Neutrophil (primary cell): ENCODE results near the gene RPL28.
"Not testable (repeated sequence)": the region's sequence is repeated elsewhere in the genome, so short reads cannot be mapped to it uniquely, and the experiment has no call there.

Experiments
- H3K27ac ChIP-seq: fragments of 200-600 bp; sonication (generic); 2 replicates; pipeline ENCODE4 v1.5.1; 2016; ENCODE audit warnings: mild to moderate bottlenecking, moderate library complexity
- H3K27me3 ChIP-seq: fragments of 200-600 bp; sonication (generic); 2 replicates; pipeline ENCODE4 v1.6.0; 2016; ENCODE audit warnings: mild to moderate bottlenecking
- H3K36me3 ChIP-seq: fragments of 200-600 bp; sonication (generic); 2 replicates; pipeline ENCODE4 v1.5.1; 2017
- H3K4me1 ChIP-seq, 2 experiments: fragments of 200-600 bp in 1 of 2; sonication (generic) in 1 of 2; 1 replicate in 1 of 2; 2 replicates in 1 of 2; pipeline versions ENCODE4 v1.5.1 to v1.6.1; 2013 to 2016; ENCODE audit warnings: low read depth in 1 of 2, low read length in 1 of 2, mild to moderate bottlenecking in 1 of 2, moderate library complexity in 1 of 2; ENCODE audit not compliant: control insufficient read depth in 1 of 2, insufficient read depth in 1 of 2
- H3K4me3 ChIP-seq, 2 experiments: fragments of 200-600 bp in 1 of 2; sonication (generic) in 1 of 2; 1 replicate in 1 of 2; 2 replicates in 1 of 2; pipeline ENCODE4 v1.5.1; 2013 to 2016; ENCODE audit warnings: low read depth in 1 of 2, low read length in 1 of 2, mild to moderate bottlenecking in 1 of 2, moderate library complexity in 1 of 2
- H3K9me3 ChIP-seq: fragments of 200-600 bp; sonication (generic); 2 replicates; pipeline ENCODE4 v1.5.1; 2016
- TF ChIP-seq, protein P1 (sequence below): fragments of 200-600 bp; sonication (generic); IDR thresholded peaks from 2 replicates; pipeline ENCODE4 v1.5.1; 2016; ENCODE audit warnings: antibody characterized with exemption

The RPL28 gene

GRCh38 chr19:55443824-55444480, 58.2 kb downstream of the RPL28 start:
- H3K27me3 ChIP-seq = peaks cover 96% of the 10 kb centered on the region
- no peak overlapping the region for H3K27ac ChIP-seq
- TF ChIP-seq, protein P1, sequence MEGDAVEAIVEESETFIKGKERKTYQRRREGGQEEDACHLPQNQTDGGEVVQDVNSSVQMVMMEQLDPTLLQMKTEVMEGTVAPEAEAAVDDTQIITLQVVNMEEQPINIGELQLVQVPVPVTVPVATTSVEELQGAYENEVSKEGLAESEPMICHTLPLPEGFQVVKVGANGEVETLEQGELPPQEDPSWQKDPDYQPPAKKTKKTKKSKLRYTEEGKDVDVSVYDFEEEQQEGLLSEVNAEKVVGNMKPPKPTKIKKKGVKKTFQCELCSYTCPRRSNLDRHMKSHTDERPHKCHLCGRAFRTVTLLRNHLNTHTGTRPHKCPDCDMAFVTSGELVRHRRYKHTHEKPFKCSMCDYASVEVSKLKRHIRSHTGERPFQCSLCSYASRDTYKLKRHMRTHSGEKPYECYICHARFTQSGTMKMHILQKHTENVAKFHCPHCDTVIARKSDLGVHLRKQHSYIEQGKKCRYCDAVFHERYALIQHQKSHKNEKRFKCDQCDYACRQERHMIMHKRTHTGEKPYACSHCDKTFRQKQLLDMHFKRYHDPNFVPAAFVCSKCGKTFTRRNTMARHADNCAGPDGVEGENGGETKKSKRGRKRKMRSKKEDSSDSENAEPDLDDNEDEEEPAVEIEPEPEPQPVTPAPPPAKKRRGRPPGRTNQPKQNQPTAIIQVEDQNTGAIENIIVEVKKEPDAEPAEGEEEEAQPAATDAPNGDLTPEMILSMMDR = no peak
- no peaks in the 10 kb centered on the region for H3K4me1 ChIP-seq
- H3K9me3 ChIP-seq = no peaks in the 10 kb centered on the region
- H3K4me3 ChIP-seq = no peak overlapping the region
- H3K36me3 ChIP-seq = no peaks in the 10 kb centered on the region

- Histone ChIP-seq H3K4me1 (no peaks in the 10 kb centered on the region), H3K4me3 (no peak overlapping the region), H3K27me3 (peaks cover 96% of the 10 kb centered on the region), H3K9me3 (no peaks in the 10 kb centered on the region), H3K36me3 (no peaks in the 10 kb centered on the region), H3K27ac (no peak overlapping the region)
- TF ChIP-seq, protein P1 = no peak
Observed at GRCh38 chr19:55444646-55445045, 58.9 kb downstream of the RPL28 start.

DNA sequence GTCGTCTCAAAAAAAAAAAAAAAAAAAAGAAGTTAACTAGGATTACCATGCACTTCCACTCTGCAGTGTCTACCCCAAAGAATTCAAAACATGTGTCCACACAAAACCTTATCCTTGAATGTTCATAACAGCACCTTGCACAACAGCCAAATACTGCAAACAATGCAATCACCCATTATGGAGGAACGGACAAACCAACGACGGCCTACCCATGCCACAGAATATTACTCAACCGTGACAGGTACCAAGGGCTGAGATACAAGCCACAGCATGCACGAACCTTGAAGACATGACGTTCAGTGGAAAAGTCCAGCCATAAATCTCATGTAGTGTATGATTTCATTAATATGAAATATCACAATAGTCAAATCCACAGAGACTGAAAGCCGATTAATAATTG, 60.3 kb downstream of the RPL28 start:
- TF ChIP-seq, protein P1 = no peak
- Histone ChIP-seq H3K4me3 (no peak overlapping the region), H3K36me3 (no peaks in the 10 kb centered on the region), H3K27ac (no peak overlapping the region), H3K27me3 (peaks cover 94% of the 10 kb centered on the region), H3K9me3 (no peaks in the 10 kb centered on the region), H3K4me1 (no peaks in the 10 kb centered on the region)

DNA sequence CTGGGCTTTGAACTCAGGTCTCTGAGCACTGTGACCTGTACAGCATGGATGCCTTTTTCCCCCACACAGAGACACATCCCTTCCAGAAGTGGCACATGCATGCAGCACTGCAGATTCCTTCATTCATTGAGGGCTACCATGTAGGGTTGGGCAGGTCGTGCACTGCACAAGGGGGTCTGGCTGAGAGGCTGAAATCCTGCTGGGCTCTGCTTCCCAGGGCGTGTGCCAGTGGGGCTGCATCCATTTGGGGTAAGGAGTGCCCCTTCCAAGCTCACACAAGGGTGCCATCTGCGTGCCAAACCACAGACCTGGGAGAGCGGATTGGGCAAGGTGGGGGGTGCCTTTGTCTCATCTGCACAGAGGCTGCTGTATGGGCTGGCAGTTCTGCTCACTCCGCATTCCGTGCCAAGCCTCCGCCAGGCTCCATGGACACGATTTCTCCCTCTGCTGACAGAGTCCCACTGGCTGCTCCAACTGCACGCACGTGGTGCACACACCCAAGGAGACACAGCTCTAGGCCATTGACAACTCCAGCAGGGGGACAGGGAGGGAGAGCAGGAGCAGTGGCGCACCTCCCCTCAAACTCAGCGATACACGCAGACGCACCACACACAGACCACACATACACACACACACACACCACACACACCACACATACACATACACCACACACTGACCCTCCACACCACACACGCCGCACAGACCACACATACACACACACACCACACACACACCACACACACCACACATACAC, 61.9 kb downstream of the RPL28 start:
- no peaks in the 10 kb centered on the region for H3K9me3 ChIP-seq
- no peaks in the 10 kb centered on the region for H3K36me3 ChIP-seq
- no peaks in the 10 kb centered on the region for H3K4me1 ChIP-seq
- peaks cover 94% of the 10 kb centered on the region for H3K27me3 ChIP-seq
- no peak overlapping the region for H3K27ac ChIP-seq
- H3K4me3 ChIP-seq = no peak overlapping the region
- TF ChIP-seq, protein P1 = no peak

GRCh38 chr19:55448175-55448490, 62.4 kb downstream of the RPL28 start:
- not testable (repeated sequence) for H3K27ac ChIP-seq, H3K4me3 ChIP-seq, H3K36me3 ChIP-seq, H3K4me1 ChIP-seq, H3K9me3 ChIP-seq
- H3K27me3 ChIP-seq = peaks cover 94% of the 10 kb centered on the region

- Histone ChIP-seq H3K4me1 (no peaks in the 10 kb centered on the region), H3K9me3 (no peaks in the 10 kb centered on the region), H3K27me3 (peaks cover 93% of the 10 kb centered on the region), H3K36me3 (no peaks in the 10 kb centered on the region), H3K4me3 (no peak overlapping the region), H3K27ac (no peak overlapping the region)
- TF ChIP-seq, protein P1 = no peak
Observed at GRCh38 chr19:55449469-55449868, 63.7 kb downstream of the RPL28 start.
